Aorta (tissue), 5 donors: Measurements from ENCODE around the gene IPPK. TPM values are rescaled to one million over a fixed set of nuclear protein-coding genes. Genes with fewer than 3 reads are reported as not detected.

Source experiments
- ATAC-seq: fragments of 200-7000 bp; cut with Tn5 transposase; one replicate; pipeline ENCODE4 v1.9.1; 2022; ENCODE audit warnings: moderate library complexity; ENCODE audit not compliant: low FRiP score
- DNase-seq, 2 donors: peaks; one replicate each; pipeline ENCODE4 v3.0.0-alpha.2; 2020
- H3K27ac ChIP-seq, 2 donors: one replicate each; pipeline ENCODE4 v1.5.1; 2013; ENCODE audit warnings: low read length in 2 of 2, mild to moderate bottlenecking in 2 of 2, moderate library complexity in 2 of 2, control low read depth in 1 of 2, inconsistent platforms in 1 of 2, low read depth in 1 of 2
- H3K27me3 ChIP-seq, 2 donors: one replicate each; pipeline ENCODE4 v1.6.1; 2013; ENCODE audit warnings: control low read depth in 1 of 2, low read length in 1 of 2, mild to moderate bottlenecking in 1 of 2, moderate library complexity in 1 of 2; ENCODE audit not compliant: insufficient read depth in 2 of 2, control insufficient read depth in 1 of 2
- H3K36me3 ChIP-seq, 2 donors: one replicate each; pipeline ENCODE4 v1.6.1; 2013; ENCODE audit warnings: control low read depth in 1 of 2, low read length in 1 of 2, mild to moderate bottlenecking in 1 of 2; ENCODE audit not compliant: insufficient read depth in 2 of 2, control insufficient read depth in 1 of 2
- H3K4me1 ChIP-seq, 2 donors: one replicate each; pipeline ENCODE4 v1.6.1; 2013; ENCODE audit warnings: low read length in 2 of 2, control low read depth in 1 of 2, mild to moderate bottlenecking in 1 of 2, moderate library complexity in 1 of 2; ENCODE audit not compliant: insufficient read depth in 2 of 2, control insufficient read depth in 1 of 2
- H3K4me3 ChIP-seq, 2 donors: one replicate each; pipeline ENCODE4 v1.5.1; 2013; ENCODE audit warnings: low read length in 2 of 2, control low read depth in 1 of 2, mild to moderate bottlenecking in 1 of 2
- H3K9me3 ChIP-seq: one replicate; pipeline ENCODE4 v1.6.1; 2013; ENCODE audit warnings: mild to moderate bottlenecking, low read length; ENCODE audit not compliant: control insufficient read depth
- WGBS, 2 donors: extraction: QIAGEN DNeasy Blood & Tissue Kit; methylation state at CpG; one replicate each; pipeline ENCODE4 v1.1.7; 2013; 5-methylcytosine and 5-hydroxymethylcytosine counted together
- intact Hi-C, 2 donors: fragments of 100-400 bp; cut with DNase I; formaldehyde crosslinking; loops; one replicate each; pipeline versions ENCODE4 v1.14.2 to v1.15.0; 2022
- polyA plus RNA-seq, 2 donors: library from polyadenylated mRNA; stranded (reverse); fragments of 200-250 nt; gene quantifications; one replicate each; pipeline ENCODE4 v1.2.3, GENCODE V29; 2013
- total RNA-seq, 2 donors: library from RNA; stranded (reverse); fragmentation: NEBNext Ultra II Directional; extraction: Animal tissue kit (Norgen Biotek cat#: 25700); gene quantifications; one replicate each; pipeline ENCODE4 v1.2.1, GENCODE V29; 2021
- donor health status: healthy with polysubstance abuse.
- donor health status: Bipolar disorder and iron deficiency.
- donor health status: DM: no; HTN: no; CAD: no.
- donor health status: DM: no; HTN: no; CAD: no.
- donor health status: DM: yes; HTN: yes; CAD: no.

IPPK gene
- total and polyA plus RNA-seq, 4 donors = 2.5 to 12.1 (median 6.8) TPM

DNA sequence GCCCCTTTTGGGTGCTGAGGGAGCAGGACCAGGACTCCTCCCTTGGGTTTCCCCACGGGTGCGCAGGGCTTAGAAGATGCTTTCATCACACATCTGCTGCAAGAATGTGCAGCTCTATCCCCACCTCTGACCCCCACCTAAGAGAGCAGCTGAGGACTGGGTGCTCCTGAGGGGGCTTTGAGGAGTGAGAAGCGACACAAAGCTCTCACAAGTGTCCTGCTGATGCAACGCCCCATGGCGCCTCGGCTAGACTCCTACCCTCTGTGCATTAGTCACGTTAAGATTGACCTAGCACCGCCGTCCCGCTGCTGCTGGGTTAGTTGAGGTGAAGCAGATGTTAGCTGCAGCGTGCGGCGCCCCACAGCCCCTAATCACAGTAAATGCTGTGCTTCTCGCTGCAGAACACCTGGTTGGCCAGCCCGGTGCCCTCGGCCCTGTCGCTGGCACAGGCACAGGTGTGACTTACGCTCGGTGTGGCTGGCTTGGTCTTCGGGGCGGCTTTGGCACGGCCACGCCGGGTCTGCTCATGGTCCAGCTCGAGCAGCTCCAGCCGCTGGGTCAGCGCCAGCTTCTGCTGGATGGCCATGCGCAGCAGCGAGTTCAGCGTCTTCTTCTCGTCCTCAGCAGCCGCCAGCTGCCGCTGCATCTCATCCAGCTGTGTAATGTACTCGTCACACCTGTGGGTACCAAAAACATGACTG is 45.0 kb upstream of the IPPK start:
- Histone ChIP-seq H3K4me3 (no peak overlapping the region), H3K4me1 (no peaks in the 10 kb centered on the region), H3K27ac (no peak overlapping the region), H3K27me3 (no peaks in the 10 kb centered on the region), H3K9me3 (no peaks in the 10 kb centered on the region), H3K36me3 (peaks cover 0 to 19% of the 10 kb centered on the region in 2 donors)
- no peak for ATAC-seq
- 92 to 93% methylated on average over 34 of the region's 34 CpGs for WGBS, 2 donors
- intact Hi-C loops = no loop called here
- peak; percentile 43 to 76 for DNase-seq

DNA sequence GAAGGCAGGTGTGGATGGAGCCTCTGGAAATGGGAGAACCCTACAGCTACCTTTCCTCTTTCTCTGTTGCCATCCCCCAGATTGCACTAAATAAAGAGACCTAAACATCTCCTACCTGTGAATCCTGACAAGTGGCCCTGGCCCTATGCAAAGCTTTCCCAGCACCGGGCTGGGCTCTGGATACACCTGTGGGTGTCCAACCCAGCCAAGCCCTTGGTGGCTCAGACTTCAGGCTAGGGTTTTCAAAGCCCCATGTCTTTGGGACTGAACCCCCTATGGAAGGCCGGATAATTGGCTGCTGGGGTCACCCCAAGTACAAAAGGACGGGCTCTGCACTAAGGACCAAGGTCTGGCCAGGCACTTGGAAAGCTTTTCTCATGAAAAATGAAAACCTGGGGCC is 44.1 kb upstream of the IPPK start:
- Histone ChIP-seq H3K36me3 (peaks cover 0 to 14% of the 10 kb centered on the region in 2 donors), H3K9me3 (no peaks in the 10 kb centered on the region), H3K4me3 (no peak overlapping the region), H3K27me3 (no peaks in the 10 kb centered on the region), H3K4me1 (no peaks in the 10 kb centered on the region), H3K27ac (no peak overlapping the region)
- intact Hi-C loops = no loop called here
- 96 to 97% methylated on average over 3 of the region's 3 CpGs for WGBS, 2 donors
- no peak for ATAC-seq
- no peak for DNase-seq

DNA sequence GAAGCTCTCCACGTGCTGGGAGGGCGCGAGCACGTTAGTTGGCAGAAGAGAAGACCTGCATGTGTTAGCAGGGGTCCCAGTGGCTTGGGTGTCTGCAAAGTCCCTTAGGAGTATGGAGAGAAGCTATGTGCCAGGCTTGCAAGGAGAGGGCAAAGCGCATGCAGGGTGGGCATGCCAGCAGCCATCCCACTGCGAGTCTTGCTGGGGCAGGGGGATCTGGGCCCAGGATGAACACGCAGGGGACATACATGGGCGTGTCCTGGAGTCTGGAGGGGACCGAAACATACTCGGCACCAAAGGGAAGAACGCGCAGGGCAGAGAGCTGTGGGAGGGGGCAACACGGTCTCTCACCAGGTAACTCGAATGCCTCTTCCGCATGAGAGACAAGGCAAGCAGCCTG is 43.6 kb upstream of the IPPK start:
- intact Hi-C loops = no loop called here
- WGBS, 2 donors = 92 to 95% methylated on average over 15 of the region's 15 CpGs
- ATAC-seq (no peak), DNase-seq (peak in 1 of 2 donors; percentile 31)
- no peaks in the 10 kb centered on the region for H3K9me3 ChIP-seq
- H3K27me3 ChIP-seq = no peaks in the 10 kb centered on the region
- no peak overlapping the region for H3K27ac ChIP-seq
- no peak overlapping the region for H3K4me3 ChIP-seq
- H3K36me3 ChIP-seq = peaks cover 0 to 14% of the 10 kb centered on the region in 2 donors
- H3K4me1 ChIP-seq = no peaks in the 10 kb centered on the region

DNA sequence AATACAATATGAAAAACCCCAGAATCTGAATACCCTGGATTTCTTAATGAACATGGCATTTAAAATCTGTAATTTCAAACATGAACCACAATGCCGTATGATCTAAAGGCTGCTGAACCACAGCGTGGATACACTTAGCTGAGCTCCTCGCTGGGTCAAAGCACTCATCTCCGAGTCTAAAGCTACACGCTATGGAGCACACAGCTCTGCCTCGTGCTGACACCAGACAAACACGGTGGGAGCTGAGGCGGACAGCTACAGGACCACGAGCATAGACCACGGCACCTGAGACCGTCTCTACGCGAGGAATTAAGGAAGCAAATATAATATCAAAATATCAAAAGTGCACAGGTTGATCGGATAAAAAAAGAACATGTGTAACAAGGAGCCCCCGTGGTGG is 42.8 kb upstream of the IPPK start:
- Histone ChIP-seq H3K27me3 (no peaks in the 10 kb centered on the region), H3K4me3 (no peak overlapping the region), H3K9me3 (no peaks in the 10 kb centered on the region), H3K27ac (no peak overlapping the region), H3K36me3 (peaks cover 0 to 14% of the 10 kb centered on the region in 2 donors), H3K4me1 (no peaks in the 10 kb centered on the region)
- WGBS, 2 donors = 92 to 93% methylated on average over 15 of the region's 15 CpGs
- no peak for ATAC-seq
- no peak for DNase-seq
- intact Hi-C loops = no loop called here

DNA sequence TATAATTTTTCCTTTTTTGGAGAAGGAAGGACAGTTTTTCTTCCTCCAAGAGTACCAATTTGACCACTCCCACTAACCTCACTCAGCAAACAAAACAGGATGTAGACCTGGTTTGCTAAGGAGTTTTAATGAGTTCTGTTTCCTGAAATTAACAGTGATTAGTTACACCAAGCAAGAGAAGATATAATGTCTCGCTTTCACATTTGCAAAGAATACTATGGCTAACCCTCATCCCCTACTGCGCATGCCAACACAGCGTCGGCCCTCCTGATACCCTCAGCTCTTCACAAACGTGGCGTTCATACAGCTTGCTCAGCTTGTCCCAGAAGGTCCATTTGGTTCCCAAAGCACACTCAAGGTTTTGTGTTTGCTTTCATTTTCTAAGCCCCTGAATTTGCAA is 41.9 kb upstream of the IPPK start:
- 82% methylated on average over 6 of the region's 6 CpGs for WGBS, 2 donors
- ATAC-seq (no peak), DNase-seq (no peak)
- no peaks in the 10 kb centered on the region for H3K9me3 ChIP-seq
- H3K4me1 ChIP-seq = no peaks in the 10 kb centered on the region
- no peak overlapping the region for H3K27ac ChIP-seq
- H3K4me3 ChIP-seq = no peak overlapping the region
- intact Hi-C loops = no loop called here
- H3K36me3 ChIP-seq = peaks cover 0 to 14% of the 10 kb centered on the region in 2 donors
- H3K27me3 ChIP-seq = no peaks in the 10 kb centered on the region

DNA sequence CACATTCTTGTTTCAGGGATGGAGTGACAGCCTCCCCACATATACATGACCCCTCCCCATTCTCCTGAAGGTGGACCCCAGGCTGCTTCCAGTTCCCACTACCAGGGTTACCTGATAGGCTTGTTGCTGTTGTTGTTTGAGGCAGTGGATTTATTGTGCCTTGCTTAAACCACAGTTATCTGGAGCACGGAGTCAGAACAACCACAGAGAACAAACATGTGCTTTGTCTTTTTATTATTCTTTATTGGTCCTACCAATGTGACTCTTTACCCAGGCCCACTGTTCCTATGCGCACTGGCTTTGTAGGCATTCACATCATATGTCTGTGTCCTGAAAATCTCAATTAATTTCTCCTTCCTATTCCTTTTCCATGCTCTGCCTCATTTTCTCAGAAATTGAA is 41.2 kb upstream of the IPPK start:
- intact Hi-C loops = no loop called here
- Histone ChIP-seq H3K27ac (no peak overlapping the region), H3K9me3 (no peaks in the 10 kb centered on the region), H3K27me3 (no peaks in the 10 kb centered on the region), H3K36me3 (peaks cover 0 to 14% of the 10 kb centered on the region in 2 donors), H3K4me3 (no peak overlapping the region), H3K4me1 (no peaks in the 10 kb centered on the region)
- ATAC-seq = no peak
- 64 to 85% methylated on average over 2 of the region's 2 CpGs for WGBS, 2 donors
- DNase-seq = no peak

DNA sequence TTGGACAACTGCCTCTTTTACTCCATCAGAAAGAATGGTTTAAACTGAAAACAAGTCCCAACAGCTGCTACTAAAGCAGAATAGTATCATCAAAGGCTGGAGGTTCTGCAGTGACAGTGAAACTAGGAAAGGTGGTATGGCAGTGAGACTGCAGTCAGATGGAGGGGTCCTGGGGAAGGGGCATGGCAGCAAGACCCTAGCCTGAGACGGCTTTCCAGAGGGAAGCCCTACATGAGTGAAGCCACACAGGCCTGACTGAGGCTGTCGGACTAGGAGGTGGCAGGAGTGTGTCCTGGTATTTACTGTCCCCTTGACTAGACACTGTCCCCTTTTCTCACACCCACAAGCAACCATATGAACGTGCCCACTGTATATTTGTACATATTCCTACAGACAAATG is 40.4 kb upstream of the IPPK start:
- Histone ChIP-seq H3K9me3 (no peaks in the 10 kb centered on the region), H3K4me1 (no peaks in the 10 kb centered on the region), H3K4me3 (no peak overlapping the region), H3K36me3 (peaks cover 0 to 12% of the 10 kb centered on the region in 2 donors), H3K27me3 (no peaks in the 10 kb centered on the region), H3K27ac (no peak overlapping the region)
- intact Hi-C loops = no loop called here
- ATAC-seq = no peak
- WGBS, 2 donors = 78 to 80% methylated on average over 3 of the region's 3 CpGs
- no peak for DNase-seq

DNA sequence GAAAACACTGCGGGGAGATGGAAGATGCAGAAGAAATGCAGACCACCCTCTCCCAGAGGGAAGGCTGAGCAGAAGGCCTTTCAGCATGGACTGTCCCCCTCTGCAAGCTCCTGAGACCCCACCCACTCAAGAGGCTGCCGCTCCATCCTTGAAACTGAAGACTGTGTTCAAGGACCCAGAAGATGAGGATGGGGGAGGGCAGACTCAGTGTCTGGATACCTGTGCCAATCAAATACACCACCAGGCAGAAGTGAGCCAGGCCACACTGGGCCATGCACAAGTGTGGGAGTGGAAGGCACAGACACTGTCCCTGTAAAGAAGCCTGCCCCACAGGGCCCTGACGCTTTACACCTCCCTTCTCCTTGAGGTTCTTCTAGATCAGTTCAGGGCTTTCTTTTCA is 40.0 kb upstream of the IPPK start:
- whole genome bisulfite sequencing, 2 donors = 87 to 93% methylated on average over 3 of the region's 3 CpGs
- H3K4me1 ChIP-seq = no peaks in the 10 kb centered on the region
- ATAC-seq (no peak), DNase-seq (peak in 1 of 2 donors; percentile 30)
- H3K9me3 ChIP-seq = no peaks in the 10 kb centered on the region
- no peak overlapping the region for H3K4me3 ChIP-seq
- no peaks in the 10 kb centered on the region for H3K27me3 ChIP-seq
- intact Hi-C loops = no loop called here
- no peak overlapping the region for H3K27ac ChIP-seq
- peaks cover 0 to 8% of the 10 kb centered on the region in 2 donors for H3K36me3 ChIP-seq

DNA sequence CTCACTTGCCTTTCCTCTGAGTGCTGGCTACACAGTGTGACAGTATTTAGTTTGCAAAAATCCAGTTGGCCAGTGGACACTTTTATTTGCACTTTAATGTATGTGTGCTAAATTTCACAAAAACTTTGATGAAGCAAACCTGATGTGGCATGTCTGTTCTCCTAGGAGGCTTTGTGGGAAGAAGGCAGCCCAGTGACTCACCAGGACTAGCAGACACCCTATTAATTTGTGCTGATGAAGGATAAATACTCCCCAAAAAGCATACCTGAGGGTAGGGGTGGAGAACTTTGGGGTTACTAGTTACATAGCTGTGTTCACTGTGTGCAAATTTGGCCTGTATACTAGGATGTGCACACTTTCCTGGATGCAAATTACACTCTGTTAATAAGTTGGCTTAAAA is 39.3 kb upstream of the IPPK start:
- DNase-seq (no peak), ATAC-seq (no peak)
- no peaks in the 10 kb centered on the region for H3K27me3 ChIP-seq
- no peaks in the 10 kb centered on the region for H3K4me1 ChIP-seq
- H3K9me3 ChIP-seq = no peaks in the 10 kb centered on the region
- H3K27ac ChIP-seq = no peak overlapping the region
- no peak overlapping the region for H3K4me3 ChIP-seq
- H3K36me3 ChIP-seq = peaks cover 0 to 8% of the 10 kb centered on the region in 2 donors
- intact Hi-C loops = no loop called here
